Ramos (cell line): ENCODE results near the gene CTTN.

ENCODE experiments used
- in situ Hi-C: fragments of 300-500 bp; cut with MboI; formaldehyde crosslinking; loops from one replicate; pipeline ENCODE4 v1.14.3; 2022; ENCODE audit warnings: low sequenced_read_pairs; ENCODE audit not compliant: unreplicated experiment

The CTTN gene

DNA sequence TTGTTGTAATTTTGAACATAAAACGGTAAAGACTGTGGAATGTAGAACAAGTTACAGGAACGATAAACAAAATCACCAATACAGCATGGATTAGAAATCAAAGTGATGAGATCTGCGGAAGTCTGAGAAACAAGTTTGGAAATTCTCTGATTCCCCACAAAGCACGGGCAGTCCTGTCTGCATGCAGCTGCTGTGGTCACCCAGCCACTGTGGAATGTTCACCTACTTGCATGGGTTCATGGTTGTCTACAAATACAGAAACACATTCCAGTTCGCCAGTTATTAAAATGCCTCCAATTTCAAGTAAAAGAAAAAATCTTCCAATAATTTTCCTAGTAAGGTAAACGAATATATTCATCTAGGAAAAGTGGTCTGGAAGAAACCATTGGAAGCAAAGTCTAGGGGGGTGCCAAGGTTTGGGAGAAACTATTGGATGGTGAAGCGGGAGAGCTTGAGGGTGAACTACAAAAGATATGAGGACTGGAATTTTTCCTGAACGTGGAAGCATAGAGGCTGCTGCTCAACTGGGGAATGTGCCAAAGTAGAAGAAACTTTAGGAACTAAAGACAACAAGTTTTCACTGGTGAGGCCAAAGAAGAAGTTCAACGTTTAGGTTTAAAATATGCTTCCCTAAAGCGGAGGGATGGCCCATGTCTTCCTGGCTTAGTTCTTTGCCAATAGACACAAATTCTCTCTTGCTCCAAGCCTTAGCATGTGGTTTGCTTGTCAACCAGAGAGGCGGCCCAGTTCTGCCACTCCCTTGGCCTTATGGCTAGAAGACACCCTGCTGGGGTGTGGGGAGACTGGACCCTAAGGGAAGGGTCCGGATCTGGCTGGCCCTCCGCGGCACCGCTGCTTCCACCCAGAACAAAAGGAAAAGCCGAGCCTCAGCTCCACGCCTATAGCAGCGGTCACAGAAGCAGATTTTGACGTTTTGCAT lies 70.2 kb downstream of the CTTN start:
- in situ Hi-C loops: no loop called here

- in situ Hi-C loops: loop anchor here (10.0 kb wide), 1 partner anchor 285 kb away; no protein-coding TSS in a partner anchor
These were observed 71.8 kb downstream of the CTTN start for GRCh38 chr11:70470127-70470526.

DNA sequence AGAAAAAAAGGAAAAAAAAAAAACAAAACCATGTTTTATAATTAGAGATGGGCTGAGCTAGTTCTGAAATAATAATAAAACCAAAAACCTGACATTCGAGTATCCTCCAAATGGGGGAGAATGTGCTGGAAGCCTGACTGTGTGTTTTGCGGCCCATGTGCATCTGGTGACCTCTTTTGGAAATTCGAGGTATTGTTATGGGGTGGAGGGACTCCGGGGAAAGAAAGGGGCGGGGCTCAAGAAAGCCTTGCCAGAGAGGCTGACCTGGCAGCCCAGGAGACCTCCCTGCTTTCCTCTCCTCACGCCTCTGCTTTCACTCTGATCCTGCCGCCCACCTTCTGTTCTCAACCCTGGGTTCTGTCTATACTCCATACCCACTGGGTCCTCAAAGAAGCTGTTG lies 72.9 kb downstream of the CTTN start:
- in situ Hi-C loops: loop anchor here (10.0 kb wide), 1 partner anchor 284 kb away; no protein-coding TSS in a partner anchor

GRCh38 chr11:70472240-70472639 lies 73.9 kb downstream of the CTTN start:
- in situ Hi-C loops: loop anchor here (10.0 kb wide), 1 partner anchor 283 kb away; no protein-coding TSS in a partner anchor

DNA sequence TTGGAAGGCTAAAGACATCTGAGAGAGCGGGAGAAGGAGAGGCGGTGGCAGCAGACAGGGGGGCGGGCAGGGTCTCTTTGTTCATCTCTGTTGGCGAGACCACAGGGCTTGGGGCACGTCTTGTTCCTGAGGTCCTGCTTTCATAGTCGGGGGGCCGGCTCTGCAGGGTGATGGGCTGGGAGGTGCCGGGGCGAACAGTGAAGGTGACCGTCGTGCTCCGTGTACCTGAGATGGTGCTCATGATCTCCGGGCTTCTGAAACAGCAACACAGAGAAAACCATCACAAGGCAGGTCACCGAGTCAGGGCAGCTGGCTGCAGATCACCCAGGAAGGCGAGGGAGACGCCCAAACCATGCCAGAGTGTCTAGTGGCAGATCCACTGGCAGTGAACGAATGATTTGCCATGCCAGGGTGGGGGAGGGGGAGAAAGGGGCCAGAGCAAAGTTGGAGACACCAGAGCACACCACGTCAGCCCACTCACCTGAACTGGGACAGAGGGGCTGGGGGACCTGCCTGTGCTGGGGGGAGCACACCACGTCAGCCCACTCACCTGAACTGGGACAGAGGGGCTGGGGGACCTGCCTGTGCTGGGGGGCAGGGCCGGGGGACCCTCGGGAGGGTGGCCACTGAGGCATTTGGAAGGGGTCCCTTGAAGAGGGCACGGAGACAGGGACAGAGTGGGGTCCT lies 75.0 kb downstream of the CTTN start:
- in situ Hi-C loops: loop anchor here (10.0 kb wide), 1 partner anchor 281 kb away; no protein-coding TSS in a partner anchor

DNA sequence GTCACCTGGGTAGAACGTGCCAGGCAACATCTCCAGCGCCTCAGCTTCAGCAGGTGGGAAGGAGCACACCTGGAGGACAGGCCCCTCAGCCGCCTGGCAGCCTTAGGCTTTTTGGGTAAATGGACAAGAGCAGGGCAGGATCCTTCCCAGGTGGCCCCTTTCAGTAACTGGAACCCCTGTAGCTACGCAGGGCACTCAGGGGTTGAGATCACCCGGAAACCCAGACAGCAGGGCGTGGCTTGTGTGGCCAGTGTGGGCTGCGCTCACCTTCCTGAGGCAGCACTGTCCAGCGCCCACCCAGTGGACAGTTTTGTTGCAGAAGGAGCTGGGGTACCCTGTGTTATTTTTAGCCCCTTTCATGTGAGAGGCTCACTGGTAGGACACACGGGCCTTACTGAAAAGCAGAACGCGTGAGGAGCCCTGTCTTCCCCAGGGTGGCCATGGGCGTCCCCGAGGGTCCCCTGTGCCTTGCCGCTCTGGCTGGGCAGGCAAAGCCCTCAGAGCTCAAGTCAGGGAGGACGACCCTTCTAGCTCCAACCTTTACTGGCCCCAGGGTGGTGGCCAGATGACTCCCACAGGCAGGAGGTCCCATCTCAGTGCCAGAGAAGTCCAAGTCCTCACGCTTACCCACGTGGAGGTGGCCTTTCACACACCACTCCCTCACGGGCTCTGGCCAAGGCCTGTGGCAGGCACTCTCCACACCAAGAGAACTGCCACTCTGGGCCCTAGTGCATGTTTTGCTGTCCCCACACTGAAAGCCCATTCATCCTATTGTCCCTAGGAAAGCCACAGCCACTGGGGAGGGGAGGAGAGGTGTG lies 75.8 kb downstream of the CTTN start:
- in situ Hi-C loops: loop anchor here (10.0 kb wide), 1 partner anchor 281 kb away; no protein-coding TSS in a partner anchor

DNA sequence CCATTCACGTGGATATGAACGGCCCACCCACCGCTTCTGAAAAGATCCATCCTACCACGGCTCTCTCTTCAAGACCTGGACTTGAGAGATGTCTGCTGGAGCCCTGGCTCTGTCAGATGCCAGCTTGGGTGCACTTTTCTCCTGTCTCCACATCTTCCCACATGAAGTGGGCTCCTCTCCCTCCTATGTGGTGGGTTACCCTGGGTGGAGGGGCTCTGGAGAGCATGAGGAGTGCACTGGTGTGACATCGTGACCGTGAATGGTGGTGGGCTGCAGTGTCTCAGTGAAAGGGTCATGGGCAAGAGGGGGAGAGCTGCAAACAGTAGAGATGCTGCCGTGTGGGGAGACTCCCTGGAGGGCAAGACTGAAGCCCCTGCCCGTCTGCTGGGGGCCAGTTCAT lies 76.4 kb downstream of the CTTN start:
- in situ Hi-C loops: loop anchor here (10.0 kb wide), 1 partner anchor 280 kb away; no protein-coding TSS in a partner anchor

DNA sequence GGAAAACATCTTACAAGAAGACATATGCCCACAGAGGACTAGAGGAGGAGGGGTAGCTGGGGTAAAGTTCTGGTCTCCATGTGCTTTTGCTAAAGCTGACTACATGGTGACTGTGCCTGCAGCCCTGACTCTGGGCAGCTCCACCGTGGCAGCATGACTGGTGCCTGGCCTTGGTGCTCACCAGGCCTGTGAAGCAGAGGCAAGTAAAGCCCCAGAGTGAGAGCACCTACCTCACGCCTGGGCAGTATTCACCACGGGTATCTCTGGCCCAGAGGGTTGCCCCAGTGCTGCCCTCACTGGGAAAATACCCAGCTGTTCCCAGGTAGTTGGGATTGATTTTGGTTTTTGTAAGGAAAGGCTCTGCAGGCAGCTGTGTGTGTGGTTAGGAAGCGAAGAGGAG lies 78.3 kb downstream of the CTTN start:
- in situ Hi-C loops: loop anchor here (10.0 kb wide), 1 partner anchor 278 kb away; no protein-coding TSS in a partner anchor

DNA sequence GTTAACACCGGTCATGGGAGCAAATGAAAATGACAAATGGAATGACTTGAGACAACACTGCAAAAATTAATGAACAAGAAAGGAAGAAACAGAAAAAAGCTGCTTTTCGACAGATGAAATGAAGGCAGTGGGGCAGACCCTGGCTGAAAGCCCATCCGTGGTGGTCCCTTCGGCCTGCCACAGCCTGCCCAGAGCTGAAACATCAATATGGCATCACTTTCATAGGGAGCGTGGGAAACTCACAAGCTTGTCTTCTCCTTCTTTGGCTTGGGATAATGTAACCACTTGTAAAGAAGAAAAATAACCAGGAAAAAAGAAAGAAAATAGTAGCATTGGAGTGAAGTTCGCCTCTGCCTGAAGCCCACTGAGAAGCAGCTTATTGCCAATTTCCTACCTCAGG lies 78.8 kb downstream of the CTTN start:
- in situ Hi-C loops: loop anchor here (10.0 kb wide), 1 partner anchor 278 kb away; no protein-coding TSS in a partner anchor

GRCh38 chr11:70477609-70478008 lies 79.3 kb downstream of the CTTN start:
- in situ Hi-C loops: loop anchor here (10.0 kb wide), 1 partner anchor 277 kb away; no protein-coding TSS in a partner anchor

GRCh38 chr11:70478166-70478890 lies 80.0 kb downstream of the CTTN start:
- in situ Hi-C loops: loop anchor here (10.0 kb wide), 1 partner anchor 276 kb away; no protein-coding TSS in a partner anchor

DNA sequence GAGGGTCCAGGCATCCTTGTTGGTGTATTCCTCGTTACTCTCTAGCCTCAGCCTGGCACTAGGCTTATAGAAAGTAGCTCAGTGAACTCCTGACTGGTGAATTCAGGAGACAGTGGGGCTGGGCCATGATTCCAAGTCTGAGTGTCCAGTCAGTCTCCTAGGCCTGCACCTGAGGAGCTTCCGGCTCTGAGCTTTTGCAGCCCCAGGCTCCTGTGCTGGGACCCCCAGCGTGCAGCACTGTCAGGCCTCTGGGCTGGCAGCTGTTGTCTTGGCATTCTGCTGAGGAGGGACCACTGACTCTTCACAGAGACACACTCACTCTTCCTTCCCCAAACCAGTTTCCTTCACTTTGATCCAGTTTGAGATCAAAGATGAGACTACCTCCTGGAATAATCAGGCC lies 82.4 kb downstream of the CTTN start:
- in situ Hi-C loops: no loop called here

GRCh38 chr11:70481625-70482528 lies 83.5 kb downstream of the CTTN start:
- in situ Hi-C loops: no loop called here

DNA sequence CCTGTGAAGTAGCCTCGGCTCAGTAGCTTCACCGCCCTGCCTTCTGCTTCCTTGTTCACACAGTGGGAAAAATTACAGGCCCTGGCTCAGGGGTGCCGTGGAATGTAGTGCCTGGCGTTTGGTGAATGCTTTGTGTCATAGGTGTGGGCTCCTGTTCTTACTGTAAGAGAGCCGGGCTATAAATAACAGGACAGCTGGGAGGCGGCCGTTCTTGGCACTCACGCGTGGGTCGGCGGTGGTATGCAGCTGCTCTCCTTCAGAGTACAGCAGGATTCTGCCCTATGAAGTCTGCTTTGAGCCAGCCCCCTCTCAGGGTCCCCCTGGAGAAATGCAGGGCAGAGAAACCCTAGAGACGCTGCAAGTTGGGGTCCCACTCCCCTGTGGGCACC lies 84.2 kb downstream of the CTTN start:
- in situ Hi-C loops: no loop called here

GRCh38 chr11:70483077-70483861 lies 84.9 kb downstream of the CTTN start:
- in situ Hi-C loops: no loop called here

- in situ Hi-C loops: no loop called here
These were observed 85.6 kb downstream of the CTTN start for GRCh38 chr11:70483917-70484316.

GRCh38 chr11:70485326-70486025 lies 87.1 kb downstream of the CTTN start:
- in situ Hi-C loops: no loop called here
